PFSK-1 (cell line): ENCODE measurements around the gene TNS4.

ENCODE experiments used
- POLR2AphosphoS5 ChIP-seq: IDR thresholded peaks from 2 replicates; pipeline ENCODE4 v1.6.1; 2012; ENCODE audit warnings: low read depth, mild to moderate bottlenecking, control low read depth, low read length, moderate library complexity
- REST ChIP-seq, 2 experiments: IDR thresholded peaks; 2 replicates each; pipeline versions ENCODE4 v1.6.1 to v1.8.0; 2011 to 2012; ENCODE audit warnings: low read depth in 2 of 2, low read length in 2 of 2, control low read depth in 1 of 2, inconsistent platforms in 1 of 2, mild to moderate bottlenecking in 1 of 2, moderate library complexity in 1 of 2; ENCODE audit not compliant: insufficient read depth in 1 of 2
- TAF1 ChIP-seq: IDR thresholded peaks from 2 replicates; pipeline ENCODE4 v1.6.1; 2012; ENCODE audit warnings: low read length, control low read depth, borderline replicate concordance; ENCODE audit not compliant: insufficient read depth

- no peak for TF ChIP-seq POLR2AphosphoS5
- no peak for TF ChIP-seq TAF1
- TF ChIP-seq REST (IDR thresholded peaks at IDR 0.05; ENCODE audit: insufficient read depth in 1 of 2, low read depth in 2 of 2, low read length in 2 of 2), result no peak
Observed at GRCh38 chr17:40477796-40478195, 23.6 kb downstream of the TNS4 start.
